A673 (cell line): ENCODE results near the gene PGBD5. TPM values are rescaled to one million over a fixed set of nuclear protein-coding genes. Genes with fewer than 3 reads are reported as not detected.

ENCODE experiments used
- BruUV-seq: library from RNA; stranded (reverse); fragments of 400-500 nt; replicated peaks from 2 replicates; lab custom pipeline; 2021; lab: Mats Ljungman, UMichigan
- CTCF ChIA-PET: fragments of 300-600 bp; sonication (Branson Sonifier 250); formaldehyde crosslinking; loops from one replicate; lab custom pipeline; 2022; ENCODE audit warnings: antibody characterized with exemption; lab: Charles Lee
- POLR2A ChIA-PET: fragments of 300-600 bp; sonication (Branson Sonifier 250); formaldehyde crosslinking; loops from one replicate; lab custom pipeline; 2022; ENCODE audit warnings: antibody characterized with exemption; ENCODE audit not compliant: low non-redundant PET; lab: Charles Lee
- DNase-seq: peaks from one replicate; pipeline ENCODE4 v3.0.0-alpha.2; 2015; ENCODE audit warnings: low spot score
- H3K27ac ChIP-seq: fragments of 200-600 bp; sonication (generic); 2 replicates; pipeline ENCODE4 v1.5.1; 2016; ENCODE audit warnings: mixed run types, low read depth, mild to moderate bottlenecking, mixed read lengths, antibody characterized with exemption, low read length; ENCODE audit not compliant: poor library complexity, severe bottlenecking
- H3K27me3 ChIP-seq: fragments of 200-600 bp; sonication (generic); replicated peaks from 2 replicates; pipeline ENCODE4 v1.6.1; 2017; ENCODE audit warnings: mixed run types, low read depth, mild to moderate bottlenecking, mixed read lengths, antibody characterized with exemption, low read length; ENCODE audit not compliant: insufficient read depth, poor library complexity
- H3K36me3 ChIP-seq: fragments of 200-600 bp; sonication (generic); 2 replicates; pipeline ENCODE4 v1.6.1; 2016; ENCODE audit warnings: mixed run types, mild to moderate bottlenecking, mixed read lengths, antibody characterized with exemption, low read length; ENCODE audit not compliant: insufficient read depth, poor library complexity, severe bottlenecking
- H3K4me1 ChIP-seq: fragments of 200-600 bp; sonication (generic); 2 replicates; pipeline ENCODE4 v1.6.1; 2017; ENCODE audit warnings: mixed run types, mild to moderate bottlenecking, mixed read lengths, antibody characterized with exemption, low read length; ENCODE audit not compliant: insufficient read depth, poor library complexity, severe bottlenecking
- H3K4me3 ChIP-seq: fragments of 200-600 bp; sonication (generic); 2 replicates; pipeline ENCODE4 v1.5.1; 2016; ENCODE audit warnings: low read depth, mixed run types, mild to moderate bottlenecking, mixed read lengths, low read length; ENCODE audit not compliant: poor library complexity, severe bottlenecking
- H3K9me3 ChIP-seq: fragments of 200-600 bp; sonication (generic); 2 replicates; pipeline ENCODE4 v1.6.1; 2016; ENCODE audit warnings: mixed run types, low read depth, mild to moderate bottlenecking, mixed read lengths, antibody characterized with exemption, low read length; ENCODE audit not compliant: poor library complexity, severe bottlenecking
- EZH2 ChIP-seq: fragments of 200-600 bp; sonication (generic); IDR thresholded peaks from 2 replicates; pipeline ENCODE4 v1.6.1; 2017; ENCODE audit warnings: borderline replicate concordance, low read depth, mild to moderate bottlenecking, mixed read lengths, antibody characterized with exemption, low read length; ENCODE audit not compliant: poor library complexity, severe bottlenecking
- intact Hi-C: fragments of 100-400 bp; cut with micrococcal nuclease; formaldehyde crosslinking; loops from one replicate; pipeline ENCODE4 v1.10.0; 2022; ENCODE audit not compliant: unreplicated experiment
- total RNA-seq: library from RNA; stranded (reverse); gene quantifications from 2 replicates; pipeline ENCODE4 v1.2.3, GENCODE V29; 2021
- TF ChIP-seq, protein P1 (sequence below): fragments of 300-800, 200-600 bp; sonication (generic); conservative IDR thresholded peaks from 2 replicates; pipeline ENCODE4 v1.5.1; 2017; ENCODE audit warnings: low read depth, mild to moderate bottlenecking, antibody characterized with exemption, low read length, moderate library complexity, mixed read lengths

The PGBD5 gene
- total RNA-seq, 1 experiment from 2014 or later = 0.52 TPM

DNA sequence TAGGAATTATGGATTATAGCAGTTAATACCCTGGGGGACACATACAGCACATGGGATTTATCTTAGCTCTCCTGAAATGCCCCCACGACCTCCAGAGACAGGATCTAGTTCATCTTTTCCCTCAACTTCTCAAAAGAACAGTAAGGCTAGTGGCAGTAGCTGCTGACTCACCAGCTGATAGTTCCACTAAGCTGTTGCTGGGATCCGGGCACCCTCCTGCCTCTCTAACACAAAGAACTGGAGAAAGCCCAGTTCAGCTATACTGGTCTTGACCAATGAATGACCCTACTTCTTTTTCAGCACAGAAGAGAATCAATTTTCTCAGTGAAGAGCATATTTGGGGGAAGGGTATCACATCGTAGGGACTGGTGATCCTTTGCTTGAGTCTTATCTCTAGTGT is 84.1 kb downstream of the PGBD5 start:
- no peaks in the 10 kb centered on the region for H3K36me3 ChIP-seq
- no peak for TF ChIP-seq EZH2
- TF ChIP-seq, protein P1, sequence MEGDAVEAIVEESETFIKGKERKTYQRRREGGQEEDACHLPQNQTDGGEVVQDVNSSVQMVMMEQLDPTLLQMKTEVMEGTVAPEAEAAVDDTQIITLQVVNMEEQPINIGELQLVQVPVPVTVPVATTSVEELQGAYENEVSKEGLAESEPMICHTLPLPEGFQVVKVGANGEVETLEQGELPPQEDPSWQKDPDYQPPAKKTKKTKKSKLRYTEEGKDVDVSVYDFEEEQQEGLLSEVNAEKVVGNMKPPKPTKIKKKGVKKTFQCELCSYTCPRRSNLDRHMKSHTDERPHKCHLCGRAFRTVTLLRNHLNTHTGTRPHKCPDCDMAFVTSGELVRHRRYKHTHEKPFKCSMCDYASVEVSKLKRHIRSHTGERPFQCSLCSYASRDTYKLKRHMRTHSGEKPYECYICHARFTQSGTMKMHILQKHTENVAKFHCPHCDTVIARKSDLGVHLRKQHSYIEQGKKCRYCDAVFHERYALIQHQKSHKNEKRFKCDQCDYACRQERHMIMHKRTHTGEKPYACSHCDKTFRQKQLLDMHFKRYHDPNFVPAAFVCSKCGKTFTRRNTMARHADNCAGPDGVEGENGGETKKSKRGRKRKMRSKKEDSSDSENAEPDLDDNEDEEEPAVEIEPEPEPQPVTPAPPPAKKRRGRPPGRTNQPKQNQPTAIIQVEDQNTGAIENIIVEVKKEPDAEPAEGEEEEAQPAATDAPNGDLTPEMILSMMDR = no peak
- DNase-seq = no peak
- H3K4me3 ChIP-seq = no peak overlapping the region
- H3K9me3 ChIP-seq = no peaks in the 10 kb centered on the region
- H3K4me1 ChIP-seq = no peaks in the 10 kb centered on the region
- H3K27me3 ChIP-seq = no peaks in the 10 kb centered on the region
- ChIA-PET POLR2A (interaction anchor here (0.5 to 0.6 kb wide), 2 partner anchors 13 to 30 kb away, joined by 5 to 6 read pairs; no protein-coding TSS in a partner anchor), CTCF (no interaction called here)
- BruUV-seq = no TSS peak
- no peak overlapping the region for H3K27ac ChIP-seq
- intact Hi-C loops = no loop called here

DNA sequence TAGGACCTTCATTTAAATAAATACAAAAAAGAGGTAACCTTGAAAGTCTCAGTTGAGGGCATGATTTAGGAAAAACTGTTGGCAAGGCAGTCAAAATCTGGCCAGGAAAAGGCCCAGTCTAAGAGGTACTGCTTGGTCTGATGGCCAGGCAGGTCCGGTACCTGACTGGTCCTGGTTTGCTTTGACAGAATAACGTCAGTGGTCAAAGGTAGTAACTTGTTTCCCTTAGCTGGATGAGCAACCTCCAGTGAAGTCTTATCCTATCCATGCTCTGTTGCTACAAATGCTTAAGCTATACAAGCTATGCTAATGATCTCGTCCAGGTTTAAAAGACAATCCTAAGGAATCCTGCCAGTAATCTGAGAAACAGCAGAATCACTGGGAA is 85.0 kb downstream of the PGBD5 start:
- ChIA-PET CTCF (no interaction called here), POLR2A (no interaction called here)
- H3K9me3 ChIP-seq = no peaks in the 10 kb centered on the region
- BruUV-seq = no TSS peak
- intact Hi-C loops = no loop called here
- H3K27me3 ChIP-seq = no peaks in the 10 kb centered on the region
- H3K27ac ChIP-seq = no peak overlapping the region
- H3K4me3 ChIP-seq = no peak overlapping the region
- no peak for TF ChIP-seq EZH2
- TF ChIP-seq, protein P1 = no peak
- H3K36me3 ChIP-seq = no peaks in the 10 kb centered on the region
- H3K4me1 ChIP-seq = no peaks in the 10 kb centered on the region
- no peak for DNase-seq

DNA sequence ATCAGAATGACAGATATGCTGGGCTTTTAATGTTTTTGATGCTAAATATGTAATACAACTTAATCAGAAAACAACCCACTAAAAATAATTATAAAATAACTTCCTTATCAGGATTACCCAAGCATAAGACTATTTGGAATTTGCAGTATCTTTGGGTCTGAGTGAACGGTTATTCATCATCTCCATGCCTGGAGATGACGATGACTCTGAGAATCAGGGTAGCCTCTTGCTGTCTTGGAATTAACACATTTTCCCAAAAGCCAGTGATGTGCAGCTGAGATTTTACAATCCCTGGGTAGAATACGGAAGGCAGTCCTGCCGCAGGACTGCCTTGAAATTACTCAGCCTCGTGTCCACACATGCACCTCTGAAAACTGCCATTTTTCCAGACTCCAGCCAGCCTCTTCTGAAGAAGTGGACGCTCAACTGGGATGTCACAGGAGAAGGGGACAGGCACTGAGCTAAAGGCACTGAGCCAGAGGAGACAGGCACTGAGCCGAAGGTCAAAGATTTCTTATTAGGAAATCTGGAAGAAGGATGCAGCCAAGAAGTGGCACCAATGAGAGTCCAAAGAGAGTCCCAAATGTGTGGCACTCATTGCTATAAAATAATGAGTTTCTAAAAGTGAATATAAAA is 85.5 kb downstream of the PGBD5 start:
- DNase-seq = no peak
- CTCF ChIA-PET = no interaction called here
- no peaks in the 10 kb centered on the region for H3K4me1 ChIP-seq
- H3K36me3 ChIP-seq = no peaks in the 10 kb centered on the region
- intact Hi-C loops = no loop called here
- TF ChIP-seq, protein P1 = no peak
- no peak for TF ChIP-seq EZH2
- no peak overlapping the region for H3K4me3 ChIP-seq
- H3K27ac ChIP-seq = no peak overlapping the region
- H3K9me3 ChIP-seq = no peaks in the 10 kb centered on the region
- POLR2A ChIA-PET = no interaction called here
- no peaks in the 10 kb centered on the region for H3K27me3 ChIP-seq
- no TSS peak for BruUV-seq
